ENCODE results near the gene NFATC2. TPM values are rescaled to one million over a fixed set of nuclear protein-coding genes. Genes with fewer than 3 reads are reported as not detected.

The NFATC2 gene
- total RNA-seq, 1 experiment from 2014 or later = 6.3 TPM

- no peaks in the 10 kb centered on the region for H3K9me2 ChIP-seq (ENCODE audit: insufficient read depth)
- no peak overlapping the region for H2AFZ ChIP-seq
- H3K27ac ChIP-seq = no peak overlapping the region
- POLR2A ChIA-PET (ENCODE audit: unreplicated experiment) = no interaction called here
- no peaks in the 10 kb centered on the region for H3K36me3 ChIP-seq (ENCODE audit: low read depth)
- CTCF ChIA-PET = no interaction called here
- no peak overlapping the region for H3K4me3 ChIP-seq
- no peak for DNase-seq
- BruUV-seq (replicated peaks) = no TSS peak
- H3K4me2 ChIP-seq = no peak overlapping the region
- H4K20me1 ChIP-seq (ENCODE audit: insufficient read depth) = no peaks in the 10 kb centered on the region
- no peaks in the 10 kb centered on the region for H3K9me3 ChIP-seq (ENCODE audit: insufficient read depth, low read depth)
- peaks cover 34% of the 10 kb centered on the region for H3F3A ChIP-seq (ENCODE audit: insufficient read depth, low read depth)
- H3K79me2 ChIP-seq (ENCODE audit: low read depth) = no peaks in the 10 kb centered on the region
- no peaks in the 10 kb centered on the region for H3K27me3 ChIP-seq (ENCODE audit: insufficient read depth, low read depth)
- intact Hi-C loops (cut with micrococcal nuclease; ENCODE audit: unreplicated experiment) = no loop called here
- TF ChIP-seq EZH2 (IDR thresholded peaks at IDR 0.05; ENCODE audit: low read depth) = no peak
- TF ChIP-seq, protein P1, sequence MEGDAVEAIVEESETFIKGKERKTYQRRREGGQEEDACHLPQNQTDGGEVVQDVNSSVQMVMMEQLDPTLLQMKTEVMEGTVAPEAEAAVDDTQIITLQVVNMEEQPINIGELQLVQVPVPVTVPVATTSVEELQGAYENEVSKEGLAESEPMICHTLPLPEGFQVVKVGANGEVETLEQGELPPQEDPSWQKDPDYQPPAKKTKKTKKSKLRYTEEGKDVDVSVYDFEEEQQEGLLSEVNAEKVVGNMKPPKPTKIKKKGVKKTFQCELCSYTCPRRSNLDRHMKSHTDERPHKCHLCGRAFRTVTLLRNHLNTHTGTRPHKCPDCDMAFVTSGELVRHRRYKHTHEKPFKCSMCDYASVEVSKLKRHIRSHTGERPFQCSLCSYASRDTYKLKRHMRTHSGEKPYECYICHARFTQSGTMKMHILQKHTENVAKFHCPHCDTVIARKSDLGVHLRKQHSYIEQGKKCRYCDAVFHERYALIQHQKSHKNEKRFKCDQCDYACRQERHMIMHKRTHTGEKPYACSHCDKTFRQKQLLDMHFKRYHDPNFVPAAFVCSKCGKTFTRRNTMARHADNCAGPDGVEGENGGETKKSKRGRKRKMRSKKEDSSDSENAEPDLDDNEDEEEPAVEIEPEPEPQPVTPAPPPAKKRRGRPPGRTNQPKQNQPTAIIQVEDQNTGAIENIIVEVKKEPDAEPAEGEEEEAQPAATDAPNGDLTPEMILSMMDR (conservative IDR thresholded peaks at IDR 0.05) = no peak
- peaks cover 44% of the 10 kb centered on the region for H3K4me1 ChIP-seq (replicated peaks; ENCODE audit: insufficient read depth)
Measured at GRCh38 chr20:51357543-51357942, 185.0 kb downstream of the NFATC2 start.

GRCh38 chr20:51356871-51357270, 185.6 kb downstream of the NFATC2 start:
- CTCF ChIA-PET = no interaction called here

GRCh38 chr20:51354769-51355319, 187.7 kb downstream of the NFATC2 start:
- Histone ChIP-seq H3K79me2 (ENCODE audit: low read depth) (no peaks in the 10 kb centered on the region), H3K4me2 (no peak overlapping the region), H3K4me3 (no peak overlapping the region), H3K27me3 (ENCODE audit: insufficient read depth, low read depth) (no peaks in the 10 kb centered on the region), H3K36me3 (ENCODE audit: low read depth) (no peaks in the 10 kb centered on the region), H3K9me3 (ENCODE audit: insufficient read depth, low read depth) (no peaks in the 10 kb centered on the region), H4K20me1 (ENCODE audit: insufficient read depth) (no peaks in the 10 kb centered on the region), H3K4me1 (replicated peaks; ENCODE audit: insufficient read depth) (peaks cover 33% of the 10 kb centered on the region), H2AFZ (no peak overlapping the region), H3F3A (ENCODE audit: insufficient read depth, low read depth) (peaks cover 26% of the 10 kb centered on the region), H3K27ac (no peak overlapping the region), H3K9me2 (ENCODE audit: insufficient read depth) (no peaks in the 10 kb centered on the region)
- DNase-seq = peak in 1 of 2 experiments; percentile 53
- TF ChIP-seq, protein P1 (conservative IDR thresholded peaks at IDR 0.05) = no peak
- TF ChIP-seq EZH2 (IDR thresholded peaks at IDR 0.05; ENCODE audit: low read depth) = no peak
- no TSS peak for BruUV-seq (replicated peaks)
- ChIA-PET POLR2A (ENCODE audit: unreplicated experiment) (interaction anchor here (0.5 to 0.6 kb wide), 2 partner anchors 252 to 770 kb away, joined by 3 read pairs; no protein-coding TSS in a partner anchor), CTCF (interaction anchor here (0.7 kb wide), 1 partner anchor 409 kb away, joined by 3 read pairs; no protein-coding TSS in a partner anchor)
- intact Hi-C loops (cut with micrococcal nuclease; ENCODE audit: unreplicated experiment) = no loop called here

More at GRCh38 chr20:51356871-51357270, 185.6 kb downstream of the NFATC2 start:
- DNase-seq = no peak
- Histone ChIP-seq H3K27me3 (ENCODE audit: insufficient read depth, low read depth) (no peaks in the 10 kb centered on the region), H3K4me2 (no peak overlapping the region), H2AFZ (no peak overlapping the region), H4K20me1 (ENCODE audit: insufficient read depth) (no peaks in the 10 kb centered on the region), H3K9me2 (ENCODE audit: insufficient read depth) (no peaks in the 10 kb centered on the region), H3K36me3 (ENCODE audit: low read depth) (no peaks in the 10 kb centered on the region), H3K9me3 (ENCODE audit: insufficient read depth, low read depth) (no peaks in the 10 kb centered on the region), H3K4me1 (replicated peaks; ENCODE audit: insufficient read depth) (peaks cover 39% of the 10 kb centered on the region), H3K4me3 (no peak overlapping the region), H3F3A (ENCODE audit: insufficient read depth, low read depth) (peaks cover 34% of the 10 kb centered on the region), H3K27ac (no peak overlapping the region), H3K79me2 (ENCODE audit: low read depth) (no peaks in the 10 kb centered on the region)
- POLR2A ChIA-PET (ENCODE audit: unreplicated experiment) = no interaction called here
- BruUV-seq (replicated peaks) = no TSS peak
- intact Hi-C loops (cut with micrococcal nuclease; ENCODE audit: unreplicated experiment) = no loop called here
- TF ChIP-seq EZH2 (IDR thresholded peaks at IDR 0.05; ENCODE audit: low read depth) = no peak
- TF ChIP-seq, protein P1 (conservative IDR thresholded peaks at IDR 0.05) = no peak

Measured in PC-9 (cell line).